Activated CD8-positive, alpha-beta memory T cell treated with anti-CD3 and anti-CD28 coated beads for 24 hours (primary cell): ENCODE measurements around the gene GSTCD.
"Not testable (repeated sequence)": the region's sequence is repeated elsewhere in the genome, so short reads cannot be mapped to it uniquely, and the experiment has no call there.

Source experiments
- DNase-seq: peaks from one replicate; pipeline ENCODE4 v3.0.0-alpha.2; 2020

GSTCD gene

DNA sequence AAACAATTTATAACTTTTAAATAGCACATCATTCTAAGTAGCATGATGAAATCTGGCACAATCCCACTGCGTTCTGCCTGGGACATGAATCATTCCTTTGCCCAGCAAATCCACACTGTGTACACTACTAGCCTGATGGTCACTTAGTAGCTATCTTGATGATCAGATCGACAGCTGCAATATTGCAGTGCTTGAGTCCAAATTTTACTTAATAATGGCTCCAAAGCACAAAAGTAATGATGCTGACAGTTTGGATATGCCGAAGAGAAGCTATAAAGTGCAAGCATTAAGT is 100.1 kb downstream of the GSTCD start:
- DNase-seq, result no peak

DNA sequence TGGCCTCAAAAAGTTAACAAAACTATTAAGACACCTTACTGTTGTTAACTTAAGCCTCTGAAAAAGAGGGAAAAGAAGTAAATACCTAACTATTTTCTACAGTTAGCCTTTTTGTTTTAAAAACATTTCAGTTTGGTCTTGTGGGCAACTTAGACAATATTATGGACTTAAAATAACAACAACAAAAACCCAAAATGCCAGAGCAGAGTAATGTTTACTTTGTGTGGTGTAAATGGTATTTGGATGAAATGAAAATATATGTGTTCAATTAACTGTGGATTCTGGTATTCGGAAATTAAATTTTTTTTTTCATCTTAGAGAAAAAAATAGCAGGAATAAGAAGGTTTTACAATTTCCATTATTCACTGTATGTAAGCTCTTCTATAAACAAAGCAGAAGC is 107.1 kb downstream of the GSTCD start:
- DNase-seq, result no peak

DNA sequence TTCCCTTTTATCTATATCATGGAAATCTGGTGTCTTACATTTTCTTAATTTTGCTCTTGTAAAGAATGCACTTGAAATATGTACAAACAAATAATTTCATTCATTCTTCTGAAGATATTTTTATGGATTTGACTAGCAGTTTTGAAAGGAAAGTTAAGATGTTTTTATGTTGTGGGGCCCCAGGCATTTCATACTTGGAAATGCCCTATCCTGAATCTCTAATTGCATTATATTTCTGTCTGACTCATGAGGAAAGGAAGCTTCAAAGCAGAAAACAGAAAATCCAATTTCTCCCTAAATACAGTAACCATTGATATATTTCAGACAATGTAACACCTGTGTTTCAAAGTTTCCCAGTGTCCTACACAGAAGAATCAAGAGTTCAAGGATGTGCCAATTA is 113.5 kb downstream of the GSTCD start:
- DNase-seq, result no peak

DNA sequence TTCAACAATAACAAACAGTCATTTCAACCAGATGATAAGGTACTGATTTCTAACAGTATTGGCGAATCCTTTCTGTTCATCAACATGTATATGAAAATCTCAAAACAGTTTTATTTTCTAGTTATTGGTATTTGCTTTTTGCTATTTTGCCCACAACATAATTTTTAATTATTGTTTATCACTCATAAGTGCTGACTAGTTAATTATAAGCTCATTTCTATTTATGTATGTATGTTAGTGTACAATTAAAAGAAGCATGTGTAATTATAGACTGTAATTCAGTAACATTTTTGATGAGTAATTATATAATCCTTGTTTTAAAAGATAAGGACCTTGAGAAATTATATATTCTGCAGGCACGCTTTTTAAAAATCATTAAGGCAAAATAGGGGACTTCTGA is 119.5 kb downstream of the GSTCD start:
- no peak for DNase-seq

DNA sequence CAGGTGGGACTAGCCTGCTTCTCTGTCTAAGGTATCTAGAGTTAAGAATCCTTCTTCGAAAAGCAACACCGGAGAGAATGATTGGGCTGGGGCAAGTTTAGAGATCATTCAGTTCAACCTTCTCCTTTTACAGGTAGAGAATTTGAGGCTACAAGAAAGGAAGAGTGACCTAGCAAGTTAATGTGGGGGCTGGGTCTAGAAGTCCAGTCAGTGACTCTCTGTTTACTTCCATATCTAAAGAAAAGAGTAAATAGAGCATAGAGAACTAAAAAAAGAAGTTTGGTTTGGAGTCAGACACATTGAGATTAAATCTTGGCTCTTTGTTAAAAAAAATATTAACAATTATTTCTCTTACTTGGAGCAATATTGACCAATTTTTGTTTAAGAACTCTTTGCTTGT is 122.6 kb downstream of the GSTCD start:
- no peak for DNase-seq

DNA sequence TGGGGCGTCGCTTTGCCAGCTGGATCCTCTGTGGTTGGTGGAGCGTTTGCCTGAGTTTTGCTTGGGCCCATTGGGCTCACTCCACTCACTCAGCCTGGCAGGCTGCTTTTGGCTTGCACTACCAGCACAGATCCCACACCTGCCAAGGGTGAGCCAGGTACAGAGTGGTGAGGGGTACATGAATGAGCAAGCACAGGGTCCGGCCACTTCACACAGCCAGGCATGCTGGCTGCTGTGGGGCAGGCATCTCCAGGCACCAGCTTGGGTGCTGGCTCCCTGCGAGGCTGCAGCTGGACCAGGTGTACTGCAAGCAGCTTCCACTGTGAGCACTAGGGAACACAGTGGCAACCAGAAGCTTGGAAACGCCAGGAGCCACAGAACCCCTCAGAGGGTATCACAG is 126.6 kb downstream of the GSTCD start:
- DNase-seq, result no peak

DNA sequence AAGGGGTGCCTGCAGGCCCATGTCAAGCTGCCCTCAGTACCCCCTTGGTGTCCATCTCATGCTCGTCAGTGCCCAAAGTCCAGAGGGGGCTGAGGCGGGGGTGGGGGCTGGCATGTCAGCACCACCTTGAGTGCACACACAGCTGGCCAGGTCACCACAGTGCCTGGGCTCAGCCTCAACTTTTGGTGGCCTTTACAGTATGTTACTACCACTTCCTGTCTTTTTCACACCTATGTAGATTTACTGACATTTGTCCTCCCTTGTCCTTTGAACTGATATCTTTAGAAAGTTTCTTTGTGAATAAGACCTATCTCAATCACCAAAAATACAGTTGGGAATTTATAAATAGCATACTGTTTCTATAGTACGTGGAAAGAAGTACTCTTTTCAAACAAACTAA is 128.0 kb downstream of the GSTCD start:
- no peak for DNase-seq

DNA sequence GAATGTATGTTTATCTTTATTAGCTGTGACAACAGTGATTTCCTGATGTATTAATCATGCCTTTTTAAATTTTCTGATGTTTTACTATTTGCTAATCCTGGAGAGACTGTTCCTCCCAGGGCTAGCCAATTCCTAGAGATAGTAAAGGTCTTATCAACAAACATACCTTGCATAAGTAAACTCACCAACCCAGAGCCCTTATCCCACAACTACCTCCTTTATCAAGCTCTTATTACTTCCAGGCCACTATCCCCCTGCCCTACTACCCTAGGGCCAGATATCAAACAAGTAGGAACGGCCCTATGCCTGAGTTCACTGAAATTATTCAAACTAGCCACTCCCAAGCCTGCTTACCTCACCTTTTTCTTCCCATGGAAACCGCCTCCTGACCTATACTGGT is 128.5 kb downstream of the GSTCD start:
- DNase-seq, result no peak

DNA sequence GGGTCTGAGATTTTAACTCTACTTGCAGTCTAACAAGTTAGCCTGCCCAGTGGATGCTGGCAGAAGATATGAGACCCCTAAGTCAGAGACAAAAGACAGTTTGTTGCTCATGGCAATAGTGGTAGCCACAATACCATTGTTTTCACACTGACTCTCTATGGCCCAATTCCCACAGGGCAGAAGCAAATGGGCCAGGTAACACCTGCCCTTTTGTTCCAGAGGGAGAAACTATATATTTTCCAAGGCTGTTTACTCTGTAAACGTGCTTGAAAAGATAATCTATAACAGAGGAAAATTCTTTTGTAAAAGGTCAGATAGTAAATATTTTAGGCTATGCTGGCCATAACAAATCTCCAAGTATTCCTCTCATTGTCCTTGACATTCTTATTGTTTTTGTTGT is 129.5 kb downstream of the GSTCD start:
- DNase-seq, result no peak

DNA sequence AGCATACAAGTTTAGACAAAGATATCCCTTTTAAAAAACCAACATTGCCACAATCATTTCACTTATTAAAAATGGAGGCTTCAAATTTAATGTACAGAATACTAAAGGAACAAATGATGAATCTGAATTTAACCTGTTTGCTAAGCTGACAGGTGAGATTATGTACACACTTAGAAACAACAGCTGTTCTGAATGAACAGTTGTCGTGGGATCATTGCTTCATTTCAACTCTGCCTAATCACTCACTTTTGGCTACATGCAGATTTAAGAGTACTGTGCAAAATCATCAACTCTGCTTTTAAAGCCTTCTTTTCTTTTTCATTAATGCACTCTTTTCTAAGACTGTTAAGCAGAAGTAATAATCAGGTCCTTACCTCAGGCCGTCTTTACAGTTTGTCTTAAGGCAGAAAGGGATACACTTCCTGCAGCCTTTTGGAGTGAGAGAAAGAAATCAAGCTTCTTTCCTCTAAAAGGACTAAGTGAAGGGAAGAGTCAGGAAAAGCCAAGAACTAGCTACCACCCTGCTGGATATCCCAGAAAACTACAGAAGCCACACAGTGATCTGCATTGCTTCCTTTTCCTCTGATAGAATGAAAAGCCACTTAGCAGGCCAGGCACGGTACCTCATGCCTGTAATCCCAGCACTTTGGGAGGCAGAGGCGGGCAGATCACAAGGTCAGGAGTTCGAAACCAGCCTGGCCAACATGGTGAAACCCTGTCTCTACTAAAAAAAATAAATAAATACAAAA is 132.0 kb downstream of the GSTCD start:
- no peak for DNase-seq

DNA sequence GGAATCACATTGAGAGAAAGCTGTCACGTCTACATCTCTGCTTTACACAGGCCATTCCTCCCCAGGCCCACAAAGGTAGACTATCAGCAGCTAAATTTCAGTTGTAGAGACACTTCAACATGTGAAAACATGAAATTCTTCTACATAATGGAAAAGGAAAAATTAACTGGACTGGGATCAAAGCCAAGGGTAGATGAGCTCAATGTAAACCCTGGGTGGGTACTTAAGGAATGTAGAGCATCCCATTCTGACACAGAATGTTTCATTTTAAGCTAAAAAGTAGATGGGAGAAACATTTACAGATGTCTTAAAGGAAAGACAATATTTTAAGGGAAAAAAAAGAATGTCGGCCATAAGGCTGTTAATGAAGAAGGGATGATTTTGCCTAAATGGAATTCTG is 135.4 kb downstream of the GSTCD start:
- no peak for DNase-seq

DNA sequence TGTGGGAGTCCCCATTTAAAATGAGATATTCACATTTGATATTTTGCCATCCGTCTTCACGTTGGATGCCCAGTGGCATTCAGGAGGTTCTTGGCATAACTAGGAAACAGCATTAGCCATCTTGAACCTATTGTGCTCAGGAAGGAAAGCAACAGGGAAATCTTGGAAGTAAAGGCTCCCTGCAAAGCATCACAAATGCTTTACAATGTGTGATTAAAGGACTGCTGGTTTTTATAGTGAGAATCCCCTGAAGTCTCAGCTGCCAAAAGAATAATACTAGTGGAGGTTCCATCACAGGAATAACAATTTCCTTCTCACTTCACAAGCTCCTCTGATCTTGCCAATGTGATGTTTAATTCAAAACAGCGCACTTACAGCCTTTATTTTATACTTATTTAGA is 137.0 kb downstream of the GSTCD start:
- DNase-seq, result no peak

DNA sequence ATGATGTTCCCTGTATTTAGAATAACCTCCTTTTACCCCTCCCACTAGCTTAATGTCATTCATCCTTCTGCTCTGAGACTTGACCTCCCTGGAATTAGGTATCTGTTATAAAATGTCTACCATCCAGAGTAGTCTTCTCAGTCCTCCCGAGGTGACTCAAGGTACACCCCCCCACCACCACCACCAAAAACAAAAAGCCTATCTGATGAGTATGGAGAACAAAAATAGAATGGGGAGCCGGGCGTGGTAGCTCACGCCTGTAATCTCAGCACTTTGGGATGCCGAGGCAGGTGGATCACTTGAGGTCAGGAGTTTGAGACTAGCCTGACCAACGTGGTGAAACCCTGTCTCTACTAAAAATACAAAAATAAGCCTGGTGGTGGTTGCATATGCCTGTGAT is 139.8 kb downstream of the GSTCD start:
- DNase-seq, result not testable (repeated sequence)

DNA sequence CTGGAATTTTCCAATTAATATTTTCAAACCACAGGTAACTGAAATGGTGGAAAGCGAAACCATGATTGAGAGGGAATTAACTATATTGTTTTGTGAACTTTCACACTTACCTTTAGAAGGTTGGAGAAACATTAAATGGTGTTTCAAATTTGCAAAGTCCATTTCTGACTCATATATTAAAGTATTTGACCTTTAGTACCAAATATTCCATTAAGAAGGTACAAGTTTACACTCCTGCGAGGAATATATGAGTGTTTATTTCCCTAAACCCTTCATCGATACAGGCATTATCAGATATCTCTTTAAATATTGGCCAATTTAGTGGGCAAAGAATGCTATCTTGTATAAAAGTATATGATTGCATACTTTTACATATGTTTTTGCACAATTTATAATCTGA is 142.6 kb downstream of the GSTCD start:
- no peak for DNase-seq

DNA sequence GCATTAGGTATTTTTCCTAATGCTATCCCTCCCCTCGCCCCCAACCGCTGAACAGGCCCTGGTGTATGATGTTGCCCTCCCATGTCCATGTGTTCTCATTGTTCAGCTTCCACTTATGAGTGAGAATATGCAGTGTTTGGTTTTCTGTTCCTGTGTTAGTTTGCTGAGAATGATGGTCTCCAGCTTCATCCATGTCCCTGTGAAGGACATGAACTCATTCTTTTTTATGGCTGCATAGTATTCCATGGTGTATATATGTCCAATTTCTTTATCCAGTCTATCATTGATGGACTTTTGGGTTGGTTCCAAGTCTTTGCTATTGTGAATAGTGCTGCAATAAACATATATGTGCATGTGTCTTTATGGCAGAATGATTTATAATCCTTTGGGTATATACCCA is 143.6 kb downstream of the GSTCD start:
- not testable (repeated sequence) for DNase-seq

DNA sequence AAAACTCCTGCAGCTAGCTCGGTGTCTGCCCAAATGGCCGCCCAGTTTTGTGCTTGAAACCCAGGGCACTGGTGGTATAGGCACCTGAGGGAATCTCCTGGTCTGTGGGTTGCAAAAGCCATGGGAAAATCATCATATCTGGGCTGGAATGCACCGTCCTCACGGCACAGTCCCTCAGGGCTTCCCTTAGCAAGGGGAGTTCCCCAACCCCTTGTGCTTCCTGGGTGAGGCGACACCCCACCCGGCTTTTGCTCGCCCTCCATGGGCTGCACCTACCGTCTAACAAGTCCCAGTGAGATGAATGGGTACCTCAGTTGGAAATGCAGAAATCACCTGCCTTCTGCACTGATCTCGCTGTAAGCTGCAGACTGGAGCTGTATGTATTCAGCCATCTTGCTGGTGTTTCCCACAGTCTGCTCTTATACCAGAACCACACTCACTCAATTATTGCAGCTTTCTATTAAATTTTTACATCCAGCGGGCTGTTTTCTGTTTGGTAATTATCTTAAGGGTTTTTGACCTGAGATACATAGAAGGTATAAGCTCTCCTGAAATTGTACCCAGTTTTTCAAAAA is 150.0 kb downstream of the GSTCD start:
- no peak for DNase-seq

DNA sequence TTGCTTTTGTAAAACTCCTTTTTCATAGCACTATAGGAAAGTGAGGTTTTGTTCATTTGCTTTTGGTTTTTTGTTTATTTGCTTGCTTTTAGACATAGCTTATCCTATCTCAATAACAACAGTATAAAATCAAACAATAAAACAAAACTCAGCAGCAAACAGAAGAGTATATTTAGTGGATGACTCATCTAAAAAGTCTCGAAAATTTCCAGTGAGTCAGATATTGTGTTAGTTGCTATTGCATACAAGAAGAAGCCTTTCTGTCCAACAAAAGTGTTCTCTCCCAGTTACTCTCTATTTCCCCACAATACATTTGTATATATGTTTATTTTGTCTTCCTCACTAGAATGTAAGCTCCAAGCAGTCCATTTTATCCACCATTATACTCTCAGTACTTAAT is 150.6 kb downstream of the GSTCD start:
- DNase-seq, result no peak

DNA sequence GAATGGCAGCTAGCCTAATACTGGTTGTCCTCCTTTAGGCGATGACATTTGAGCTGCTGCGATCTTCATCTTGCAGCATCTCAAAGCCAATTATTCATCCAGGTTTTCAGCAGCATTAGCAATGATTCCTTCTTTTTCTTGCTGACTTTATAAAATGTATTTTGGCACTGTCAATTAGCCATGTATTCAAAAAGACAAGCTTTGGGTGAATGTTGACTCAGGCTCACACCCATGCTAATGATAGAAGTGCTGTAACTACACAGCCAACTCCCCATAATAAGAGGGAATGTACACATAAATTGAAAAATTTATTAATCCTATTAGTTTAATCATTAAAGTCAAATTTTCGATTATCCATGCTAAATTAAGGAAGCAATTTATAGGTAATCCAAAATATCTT is 162.4 kb downstream of the GSTCD start:
- no peak for DNase-seq

DNA sequence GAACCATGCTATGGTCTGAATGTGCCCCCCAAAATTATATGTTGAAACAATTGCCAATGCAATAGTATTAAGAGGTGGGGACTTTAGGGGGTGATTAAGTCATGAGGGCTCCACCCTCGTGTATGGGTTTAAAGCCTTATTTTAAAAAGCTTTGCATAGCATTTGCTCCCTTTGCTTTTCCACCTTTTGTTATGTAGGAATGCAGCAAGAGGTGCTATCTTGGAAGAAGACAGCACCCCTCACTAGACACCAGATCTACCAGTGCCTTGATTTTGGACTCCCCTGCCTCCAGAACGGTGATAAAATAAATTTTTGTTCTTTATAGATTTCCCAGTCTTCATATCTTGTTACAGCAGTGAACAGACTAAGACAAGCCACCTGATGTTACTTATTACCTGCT is 163.4 kb downstream of the GSTCD start:
- DNase-seq, result no peak

DNA sequence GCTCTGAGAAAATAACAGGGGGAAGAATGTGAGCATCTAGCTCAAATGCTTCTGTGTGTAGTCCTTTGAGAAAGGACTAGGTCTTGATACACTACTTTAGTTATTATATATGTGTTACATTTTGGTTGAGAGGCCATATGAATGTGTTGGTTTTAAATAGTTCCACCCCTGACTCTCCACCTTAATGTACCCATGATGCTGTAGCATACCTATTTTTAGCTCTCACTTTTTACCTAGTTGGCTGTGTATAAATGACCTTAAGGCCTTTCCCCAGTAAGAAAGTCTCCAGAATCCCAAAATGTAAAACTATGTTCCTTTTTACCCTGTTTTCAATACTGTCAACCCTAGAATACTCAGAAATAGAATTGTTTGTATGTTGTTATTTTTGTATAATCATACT is 166.6 kb downstream of the GSTCD start:
- DNase-seq, result no peak

DNA sequence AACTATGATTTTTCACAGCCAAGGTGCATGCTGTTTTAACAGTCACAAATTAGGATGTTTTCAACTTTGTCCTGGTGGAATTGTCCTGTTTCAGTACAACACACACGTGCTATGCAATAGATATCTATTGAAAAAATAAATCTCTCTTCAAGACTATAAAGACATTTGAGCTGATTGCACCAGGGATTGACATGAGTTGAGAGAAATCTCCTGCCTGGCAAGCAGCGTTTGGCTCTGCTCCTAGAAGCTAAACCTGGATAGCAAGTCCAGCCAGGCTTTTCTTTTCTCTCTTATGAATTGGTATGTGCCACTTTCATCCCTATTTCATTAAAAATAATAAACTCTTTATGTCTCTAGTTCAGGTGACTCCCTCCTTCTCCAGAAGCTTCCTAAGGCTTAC is 170.1 kb downstream of the GSTCD start:
- no peak for DNase-seq

DNA sequence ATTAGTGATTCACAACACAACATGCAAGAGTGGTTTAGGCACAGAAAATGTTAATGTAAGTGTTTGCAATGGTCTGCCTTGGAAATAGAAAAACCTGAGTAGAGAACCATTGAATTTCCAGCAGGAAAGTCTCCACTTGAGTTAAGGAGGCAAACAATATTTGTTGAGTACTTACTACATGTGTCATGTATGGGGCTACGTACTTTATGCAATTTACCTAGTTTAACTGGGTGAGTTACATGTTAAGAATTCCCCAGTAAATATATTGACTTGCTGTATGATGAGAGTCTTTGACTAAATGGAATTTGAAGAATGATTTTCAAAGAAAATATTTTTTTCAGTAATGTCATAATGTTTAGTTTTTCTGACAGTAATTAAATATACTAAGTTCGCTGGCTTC is 178.9 kb downstream of the GSTCD start:
- DNase-seq, result no peak

DNA sequence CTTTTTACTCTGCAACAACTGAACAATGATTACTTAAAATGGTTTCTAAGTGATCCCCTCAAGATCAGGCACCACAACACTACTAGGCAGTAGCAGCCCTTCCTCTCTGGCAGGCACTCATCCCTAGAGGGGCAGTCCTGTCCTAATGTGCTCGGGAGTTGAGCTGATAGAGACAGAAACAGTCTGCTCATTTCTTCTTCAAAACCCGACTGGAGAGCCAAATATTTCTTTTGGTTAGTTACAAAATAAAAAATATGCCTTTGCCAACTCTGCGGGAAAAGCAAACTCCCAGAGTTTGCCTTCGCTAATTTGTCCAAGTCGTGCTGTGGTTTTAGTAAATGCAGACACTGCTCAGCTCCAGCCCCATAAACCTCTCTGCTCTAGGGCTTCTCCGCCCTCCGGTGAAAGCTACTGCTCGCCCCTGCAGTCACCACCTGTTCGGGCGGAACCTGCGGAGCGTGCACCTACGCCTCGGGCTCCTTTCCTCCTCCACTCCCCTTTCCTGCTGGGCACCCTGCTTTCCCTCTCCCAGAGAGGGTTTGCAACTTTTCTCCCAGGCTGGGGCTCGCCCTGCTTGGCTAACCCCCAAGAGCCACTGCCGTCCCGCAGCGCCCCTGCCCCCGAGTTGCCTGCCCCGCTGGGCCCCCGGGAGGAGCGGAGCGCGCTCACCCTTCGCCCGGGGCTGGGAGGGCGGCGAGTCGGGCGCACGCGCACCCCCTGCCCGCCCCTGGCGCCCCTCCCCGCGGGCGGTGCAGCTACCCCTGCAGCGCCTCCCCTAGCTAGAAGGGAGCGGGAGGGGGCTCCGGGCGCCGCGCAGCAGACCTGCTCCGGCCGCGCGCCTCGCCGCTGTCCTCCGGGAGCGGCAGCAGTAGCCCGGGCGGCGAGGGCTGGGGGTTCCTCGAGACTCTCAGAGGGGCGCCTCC is 186.3 kb downstream of the GSTCD start, which contains the start of gene NPNT:
Gene NPNT, plus strand, starts transcription at position 812 of the 923 bp plus-strand sequence. CDS start 182 bp downstream, outside the sequence.
- DNase-seq, result no peak
